Thoracic aorta (tissue), 2 donors: ENCODE data around the gene POP4. TPM values are rescaled to one million over a fixed set of nuclear protein-coding genes. Genes with fewer than 3 reads are reported as not detected.

ENCODE experiments used
- ATAC-seq: fragments of 150-250 bp; one replicate; pipeline ENCODE4 v1.8.0; 2017; ENCODE audit warnings: low read depth; ENCODE audit not compliant: insufficient number of reproducible peaks, low FRiP score
- DNase-seq: peaks from one replicate; pipeline ENCODE4 v3.0.0-alpha.2; 2020; ENCODE audit warnings: low spot score
- H3K27ac ChIP-seq, 2 donors: fragments of 200-600 bp; sonication (generic); 1 replicate in 1 of 2; 2 replicates in 1 of 2; pipeline ENCODE4 v1.5.1; 2016; ENCODE audit warnings: mild to moderate bottlenecking in 2 of 2, moderate library complexity in 2 of 2
- H3K27me3 ChIP-seq: fragments of 200-600 bp; sonication (generic); replicated peaks from 2 replicates; pipeline ENCODE4 v1.6.0; 2016; ENCODE audit warnings: mild to moderate bottlenecking; ENCODE audit not compliant: insufficient read depth
- H3K36me3 ChIP-seq: fragments of 200-600 bp; sonication (generic); one replicate; pipeline ENCODE4 v1.5.1; 2016
- H3K4me1 ChIP-seq, 2 donors: fragments of 200-600 bp; sonication (generic); 1 replicate in 1 of 2; 2 replicates in 1 of 2; pipeline versions ENCODE4 v1.5.1 to v1.6.0; 2016; ENCODE audit warnings: low read depth in 2 of 2, mild to moderate bottlenecking in 1 of 2; ENCODE audit not compliant: control insufficient read depth in 1 of 2
- H3K4me3 ChIP-seq: fragments of 200-600 bp; sonication (generic); 2 replicates; pipeline ENCODE4 v1.5.1; 2016; ENCODE audit warnings: mild to moderate bottlenecking
- H3K9me3 ChIP-seq: fragments of 200-600 bp; sonication (generic); 2 replicates; pipeline ENCODE4 v1.5.1; 2016
- CTCF ChIP-seq: fragments of 200-600 bp; sonication (generic); IDR thresholded peaks from one replicate; pipeline ENCODE4 v1.5.1; 2019; ENCODE audit warnings: antibody characterized with exemption
- total RNA-seq, 2 donors: library from RNA; depleted of rRNA; stranded (reverse); fragments of >200 nt; gene quantifications; one replicate each; pipeline versions ENCODE4 v1.1.0 to v1.2.3, GENCODE V29; 2016

Gene POP4
- total RNA-seq, 2 donors from 2014 or later: 57.2 to 58.8 TPM

- no peak for ATAC-seq
- DNase-seq: no peak
- H3K9me3 ChIP-seq: no peaks in the 10 kb centered on the region
- no peaks in the 10 kb centered on the region for H3K36me3 ChIP-seq
- no peak overlapping the region for H3K27ac ChIP-seq
- H3K4me1 ChIP-seq: no peaks in the 10 kb centered on the region
- no peaks in the 10 kb centered on the region for H3K27me3 ChIP-seq
- no peak overlapping the region for H3K4me3 ChIP-seq
- no peak for TF ChIP-seq CTCF
These were observed 26.7 kb upstream of the POP4 start for GRCh38 chr19:29579308-29579910.

- ATAC-seq: no peak
- Histone ChIP-seq H3K9me3 (no peaks in the 10 kb centered on the region), H3K27ac (no peak overlapping the region), H3K4me3 (no peak overlapping the region), H3K27me3 (no peaks in the 10 kb centered on the region), H3K4me1 (no peaks in the 10 kb centered on the region), H3K36me3 (no peaks in the 10 kb centered on the region)
- TF ChIP-seq CTCF: no peak
- DNase-seq: no peak
These were observed 24.7 kb upstream of the POP4 start for GRCh38 chr19:29581398-29581797.

- TF ChIP-seq CTCF: no peak
- Histone ChIP-seq H3K27ac (no peak overlapping the region), H3K27me3 (no peaks in the 10 kb centered on the region), H3K36me3 (no peaks in the 10 kb centered on the region), H3K4me1 (no peaks in the 10 kb centered on the region), H3K9me3 (no peaks in the 10 kb centered on the region), H3K4me3 (no peak overlapping the region)
- no peak for ATAC-seq
- DNase-seq: no peak
These were observed 22.7 kb upstream of the POP4 start for GRCh38 chr19:29583196-29583999.

- no peak for ATAC-seq
- Histone ChIP-seq H3K4me3 (no peak overlapping the region), H3K27me3 (no peaks in the 10 kb centered on the region), H3K27ac (no peak overlapping the region), H3K36me3 (no peaks in the 10 kb centered on the region), H3K9me3 (no peaks in the 10 kb centered on the region), H3K4me1 (no peaks in the 10 kb centered on the region)
- no peak for TF ChIP-seq CTCF
- no peak for DNase-seq
These were observed 19.7 kb upstream of the POP4 start for GRCh38 chr19:29586401-29586800.

GRCh38 chr19:29587059-29587458, 19.0 kb upstream of the POP4 start:
- TF ChIP-seq CTCF: no peak
- no peaks in the 10 kb centered on the region for H3K27me3 ChIP-seq
- H3K4me3 ChIP-seq: no peak overlapping the region
- no peak for ATAC-seq
- no peak overlapping the region for H3K27ac ChIP-seq
- H3K36me3 ChIP-seq: no peaks in the 10 kb centered on the region
- no peaks in the 10 kb centered on the region for H3K9me3 ChIP-seq
- no peak for DNase-seq
- no peaks in the 10 kb centered on the region for H3K4me1 ChIP-seq
